Endothelial cell of coronary artery (primary cell): ENCODE data around the gene HMGCS1. TPM values are rescaled to one million over a fixed set of nuclear protein-coding genes. Genes with fewer than 3 reads are reported as not detected.

ENCODE experiments used
- total RNA-seq: library from RNA; depleted of rRNA; stranded (reverse); fragments of >200 nt; gene quantifications from 2 replicates; pipeline ENCODE4 v1.2.3, GENCODE V29; 2014

HMGCS1 gene
- 18.1 and 20.7 TPM in 2 replicates for total RNA-seq

GRCh38 chr5:43313035-43313853 is at the start of gene HMGCS1:
Gene HMGCS1 (minus strand): TSS chr5:43313412. CDS start chr5:43298965, 14,447 bp downstream.

Other genes starting within 250 kb of the HMGCS1 start
- 29.0 and 33.8 TPM in 2 replicates for gene ZNF131, start 192.5 kb downstream of the HMGCS1 start, total RNA-seq
- 0.09 TPM in 1 of 2 replicates, not detected in the other for gene NIM1K, start 121.2 kb downstream of the HMGCS1 start, total RNA-seq
- 0.18 and 0.38 TPM in 2 replicates for gene CCL28, start 99.0 kb upstream of the HMGCS1 start, total RNA-seq
- gene TMEM267, start 170.5 kb upstream of the HMGCS1 start, total RNA-seq: 10.7 and 12.8 TPM in 2 replicates
- gene C5orf34, start 201.7 kb upstream of the HMGCS1 start, total RNA-seq: 3.1 and 3.6 TPM in 2 replicates
- gene PAIP1, start 243.7 kb upstream of the HMGCS1 start, total RNA-seq: 55.8 and 64.6 TPM in 2 replicates